ENCODE data around the gene BBC3. TPM values are rescaled to one million over a fixed set of nuclear protein-coding genes. Genes with fewer than 3 reads are reported as not detected.

The BBC3 gene
- total and polyA plus RNA-seq, 2 experiments from 2014 or later = 23.4 to 31.9 TPM

- ATAC-seq = no peak
- Histone ChIP-seq H3K4me3 (no peak overlapping the region), H3K4me2 (no peak overlapping the region), H3K9me2 (ENCODE audit: insufficient read depth) (no peaks in the 10 kb centered on the region), H3K27ac (ENCODE audit: low read depth) (no peak overlapping the region), H3F3A (replicated peaks; ENCODE audit: low read depth) (peaks cover 34% of the 10 kb centered on the region), H2AFZ (no peak overlapping the region), H3K36me3 (ENCODE audit: insufficient read depth) (no peaks in the 10 kb centered on the region), H3K79me2 (replicated peaks; ENCODE audit: insufficient read depth) (peaks cover 4% of the 10 kb centered on the region; the same call in 1 of the 2 replicates), H4K20me1 (replicated peaks; ENCODE audit: insufficient read depth) (no peaks in the 10 kb centered on the region), H3K27me3 (ENCODE audit: insufficient read depth) (peaks cover 21% of the 10 kb centered on the region), H3K4me1 (ENCODE audit: insufficient read depth) (peaks cover 32% of the 10 kb centered on the region)
- Mint-ChIP-seq H3K9me3 (no peaks in the 10 kb centered on the region), H3K4me1 (peaks cover 28% of the 10 kb centered on the region), H3K36me3 (ENCODE audit: low read depth) (peaks cover 3% of the 10 kb centered on the region; the same call in 1 of the 3 replicates), H3K4me3 (no peak overlapping the region), H3K27ac (no peak overlapping the region), H3K27me3 (ENCODE audit: insufficient read depth, low read depth, poor library complexity) (peaks cover 23% of the 10 kb centered on the region)
- TF ChIP-seq REST (IDR thresholded peaks at IDR 0.05; ENCODE audit: unreplicated experiment) (no peak), EZH2phosphoT487 (IDR thresholded peaks at IDR 0.05; ENCODE audit: unreplicated experiment) (no peak), POLR2AphosphoS5 (IDR thresholded peaks at IDR 0.05; ENCODE audit: low read depth) (no peak), CREB1 (CRISPR knock-in tag; IDR thresholded peaks at IDR 0.05; ENCODE audit: low read depth) (no peak), JUNB (IDR thresholded peaks at IDR 0.05; ENCODE audit: unreplicated experiment) (no peak), ZNF462 (CRISPR knock-in tag; IDR thresholded peaks at IDR 0.05) (no peak), EZH2 (IDR thresholded peaks at IDR 0.05; ENCODE audit: low read depth, unreplicated experiment) (no peak), ZNF114 (CRISPR knock-in tag; IDR thresholded peaks at IDR 0.05) (no peak), ZNF331 (CRISPR knock-in tag; IDR thresholded peaks at IDR 0.05; ENCODE audit: low read depth) (no peak), CTCF (conservative IDR thresholded peaks at IDR 0.05; ENCODE audit: low read depth in 2 of 2) (no peak), NANOG (IDR thresholded peaks at IDR 0.05; ENCODE audit: borderline replicate concordance) (no peak), ETS1 (IDR thresholded peaks at IDR 0.05) (no peak), STAT1 (IDR thresholded peaks at IDR 0.05; ENCODE audit: unreplicated experiment) (no peak)
- no peak for DNase-seq (ENCODE audit: low spot score)
Measured at GRCh38 chr19:47236072-47236675, 5.2 kb upstream of the BBC3 start.

Data from GM23338 (cell line).